ENCODE data around the gene P2RX7. TPM values are rescaled to one million over a fixed set of nuclear protein-coding genes. Genes with fewer than 3 reads are reported as not detected.

Gene P2RX7
- total and polyA plus RNA-seq, 7 donors, result 0.60 to 8.0 (median 3.9) TPM

GRCh38 chr12:121167951-121168350, 35.3 kb downstream of the P2RX7 start:
- Histone ChIP-seq H3K4me1 (no peaks in the 10 kb centered on the region), H3K27me3 (no peaks in the 10 kb centered on the region), H3K36me3 (peaks cover 0 to 58% (median 2%) of the 10 kb centered on the region in 4 donors), H3K27ac (no peak overlapping the region), H3K9me3 (no peaks in the 10 kb centered on the region), H3K4me3 (no peak overlapping the region)
- TF ChIP-seq POLR2AphosphoS5 (IDR thresholded peaks at IDR 0.05) (no peak), POLR2A (IDR thresholded peaks at IDR 0.05) (no peak), EP300 (IDR thresholded peaks at IDR 0.05) (no peak)
- TF ChIP-seq, protein P1, sequence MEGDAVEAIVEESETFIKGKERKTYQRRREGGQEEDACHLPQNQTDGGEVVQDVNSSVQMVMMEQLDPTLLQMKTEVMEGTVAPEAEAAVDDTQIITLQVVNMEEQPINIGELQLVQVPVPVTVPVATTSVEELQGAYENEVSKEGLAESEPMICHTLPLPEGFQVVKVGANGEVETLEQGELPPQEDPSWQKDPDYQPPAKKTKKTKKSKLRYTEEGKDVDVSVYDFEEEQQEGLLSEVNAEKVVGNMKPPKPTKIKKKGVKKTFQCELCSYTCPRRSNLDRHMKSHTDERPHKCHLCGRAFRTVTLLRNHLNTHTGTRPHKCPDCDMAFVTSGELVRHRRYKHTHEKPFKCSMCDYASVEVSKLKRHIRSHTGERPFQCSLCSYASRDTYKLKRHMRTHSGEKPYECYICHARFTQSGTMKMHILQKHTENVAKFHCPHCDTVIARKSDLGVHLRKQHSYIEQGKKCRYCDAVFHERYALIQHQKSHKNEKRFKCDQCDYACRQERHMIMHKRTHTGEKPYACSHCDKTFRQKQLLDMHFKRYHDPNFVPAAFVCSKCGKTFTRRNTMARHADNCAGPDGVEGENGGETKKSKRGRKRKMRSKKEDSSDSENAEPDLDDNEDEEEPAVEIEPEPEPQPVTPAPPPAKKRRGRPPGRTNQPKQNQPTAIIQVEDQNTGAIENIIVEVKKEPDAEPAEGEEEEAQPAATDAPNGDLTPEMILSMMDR (IDR thresholded peaks at IDR 0.05), result no peak
- intact Hi-C loops (cut with DNase I), result no loop called here
- 78 to 94% methylated on average over 3 of the region's 3 CpGs for WGBS, 2 donors
- no peak for DNase-seq

- 85 to 94% methylated on average over 5 of the region's 5 CpGs for WGBS, 2 donors
- intact Hi-C loops (cut with DNase I), result no loop called here
- no peak for DNase-seq
- Histone ChIP-seq H3K27ac (no peak overlapping the region), H3K4me3 (no peak overlapping the region), H3K9me3 (no peaks in the 10 kb centered on the region), H3K36me3 (peaks cover 0 to 42% (median 2%) of the 10 kb centered on the region in 4 donors), H3K4me1 (peaks cover 0 to 5% (median 0%) of the 10 kb centered on the region in 4 donors), H3K27me3 (no peaks in the 10 kb centered on the region)
- TF ChIP-seq EP300 (IDR thresholded peaks at IDR 0.05) (no peak), POLR2AphosphoS5 (IDR thresholded peaks at IDR 0.05) (no peak), POLR2A (IDR thresholded peaks at IDR 0.05) (no peak)
- TF ChIP-seq, protein P1 (IDR thresholded peaks at IDR 0.05), result no peak
Observed at GRCh38 chr12:121170151-121170550, 37.5 kb downstream of the P2RX7 start.

GRCh38 chr12:121170611-121171260, 38.1 kb downstream of the P2RX7 start:
- DNase-seq, result no peak
- peaks cover 0 to 40% (median under 1%) of the 10 kb centered on the region in 4 donors for H3K36me3 ChIP-seq
- intact Hi-C loops (cut with DNase I), result no loop called here
- H3K27me3 ChIP-seq, result no peaks in the 10 kb centered on the region
- H3K4me1 ChIP-seq, result peaks cover 0 to 5% (median 0%) of the 10 kb centered on the region in 4 donors
- no peak overlapping the region for H3K27ac ChIP-seq
- no peaks in the 10 kb centered on the region for H3K9me3 ChIP-seq
- TF ChIP-seq EP300 (IDR thresholded peaks at IDR 0.05), result no peak
- TF ChIP-seq, protein P1 (IDR thresholded peaks at IDR 0.05), result no peak
- H3K4me3 ChIP-seq, result no peak overlapping the region
- WGBS, 2 donors, result 81 to 91% methylated on average over 14 of the region's 14 CpGs

DNA sequence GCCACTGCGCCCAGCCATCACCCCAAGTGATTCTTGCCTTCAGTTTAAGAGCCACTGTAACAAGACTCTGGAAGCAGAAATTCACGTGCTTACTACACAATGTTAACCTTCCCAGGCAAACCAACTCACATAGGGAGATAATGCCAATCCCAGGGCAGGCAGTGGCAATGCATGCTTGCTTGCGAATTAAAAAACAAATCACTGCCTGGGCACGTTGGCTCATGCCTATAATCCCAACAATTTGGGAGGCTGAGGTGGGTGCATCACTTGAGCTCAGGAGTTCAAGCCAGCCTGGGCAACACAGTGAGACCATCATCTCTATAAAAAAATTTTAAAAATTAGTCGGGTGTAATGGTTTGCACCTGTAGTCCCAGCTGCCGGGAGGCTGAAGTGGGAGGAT, 39.5 kb downstream of the P2RX7 start:
- intact Hi-C loops (cut with DNase I), result no loop called here
- DNase-seq, result no peak
- Histone ChIP-seq H3K27ac (no peak overlapping the region), H3K4me3 (no peak overlapping the region), H3K9me3 (no peaks in the 10 kb centered on the region), H3K27me3 (no peaks in the 10 kb centered on the region), H3K4me1 (peaks cover 0 to 5% (median 0%) of the 10 kb centered on the region in 4 donors), H3K36me3 (peaks cover 0 to 33% (median 0%) of the 10 kb centered on the region in 4 donors)
- 89 to 94% methylated on average over 6 of the region's 6 CpGs for WGBS, 2 donors
- TF ChIP-seq POLR2AphosphoS5 (IDR thresholded peaks at IDR 0.05) (no peak), POLR2A (IDR thresholded peaks at IDR 0.05) (no peak)

- no peak for DNase-seq
- intact Hi-C loops (cut with DNase I), result no loop called here
- TF ChIP-seq POLR2AphosphoS5 (IDR thresholded peaks at IDR 0.05) (no peak), POLR2A (IDR thresholded peaks at IDR 0.05) (no peak), EP300 (IDR thresholded peaks at IDR 0.05) (no peak)
- TF ChIP-seq, protein P1 (IDR thresholded peaks at IDR 0.05), result no peak
- H3K27ac ChIP-seq, result peak overlapping the region in 1 of 4 donors; percentile 15
- H3K36me3 ChIP-seq, result peaks cover 0 to 29% (median 0%) of the 10 kb centered on the region in 4 donors
- H3K9me3 ChIP-seq, result no peaks in the 10 kb centered on the region
- 81 to 89% methylated on average over 16 of the region's 16 CpGs for WGBS, 2 donors
- H3K4me1 ChIP-seq, result peaks cover 0 to 5% (median 0%) of the 10 kb centered on the region in 4 donors
- H3K27me3 ChIP-seq, result no peaks in the 10 kb centered on the region
- no peak overlapping the region for H3K4me3 ChIP-seq
Observed at GRCh38 chr12:121175383-121176119, 42.9 kb downstream of the P2RX7 start.
